Liver (tissue), 9 donors: Measurements from ENCODE around the gene RAB43. TPM values are rescaled to one million over a fixed set of nuclear protein-coding genes. Genes with fewer than 3 reads are reported as not detected.

Experiments used
- DNase-seq: peaks from one replicate; pipeline ENCODE4 v3.0.0-alpha.2; 2017; ENCODE audit warnings: low spot score
- H3K27ac ChIP-seq, 2 donors: one replicate each; pipeline ENCODE4 v1.7.0; 2013; ENCODE audit warnings: inconsistent platforms in 2 of 2, low read length in 2 of 2, control low read depth in 1 of 2, low read depth in 1 of 2, mild to moderate bottlenecking in 1 of 2
- H3K27me3 ChIP-seq, 4 donors: one replicate each; pipeline versions ENCODE4 v1.6.1 to v1.7.0; 2013; ENCODE audit warnings: low read length in 3 of 4, inconsistent platforms in 1 of 4, mild to moderate bottlenecking in 1 of 4, moderate library complexity in 1 of 4; ENCODE audit not compliant: control insufficient read depth in 4 of 4, insufficient read depth in 4 of 4
- H3K36me3 ChIP-seq, 4 donors: one replicate each; pipeline versions ENCODE4 v1.6.1 to v1.7.0; 2013; ENCODE audit warnings: low read length in 3 of 4, mild to moderate bottlenecking in 3 of 4, low read depth in 1 of 4, moderate library complexity in 1 of 4; ENCODE audit not compliant: control insufficient read depth in 4 of 4, insufficient read depth in 3 of 4
- H3K4me1 ChIP-seq, 4 donors: one replicate each; pipeline versions ENCODE4 v1.6.1 to v1.7.0; 2013; ENCODE audit warnings: low read length in 3 of 4, mild to moderate bottlenecking in 3 of 4, moderate library complexity in 1 of 4; ENCODE audit not compliant: control insufficient read depth in 4 of 4, insufficient read depth in 4 of 4
- H3K4me3 ChIP-seq, 3 donors: one replicate each; pipeline versions ENCODE4 v1.6.1 to v1.7.0; 2013; ENCODE audit warnings: low read length in 3 of 3, control low read depth in 1 of 3, low read depth in 1 of 3, mild to moderate bottlenecking in 1 of 3
- H3K9ac ChIP-seq, 2 donors: one replicate each; pipeline ENCODE4 v1.7.0; 2013; ENCODE audit warnings: low read length in 2 of 2, mild to moderate bottlenecking in 2 of 2, moderate library complexity in 2 of 2, control low read depth in 1 of 2, low read depth in 1 of 2
- H3K9me3 ChIP-seq, 4 donors: one replicate each; pipeline versions ENCODE4 v1.6.1 to v1.7.0; 2013; ENCODE audit warnings: low read length in 3 of 4; ENCODE audit not compliant: control insufficient read depth in 4 of 4
- EGR1 ChIP-seq, 2 donors: IDR thresholded peaks; 2 replicates each; pipeline ENCODE4 v1.6.1; 2016 to 2018; ENCODE audit warnings: antibody characterized with exemption in 2 of 2, low read depth in 2 of 2
- FOXA1 ChIP-seq: IDR thresholded peaks from 2 replicates; pipeline ENCODE4 v1.6.1; 2016; ENCODE audit warnings: antibody characterized with exemption
- FOXA2 ChIP-seq: IDR thresholded peaks from 2 replicates; pipeline ENCODE4 v1.6.1; 2016; ENCODE audit warnings: antibody characterized with exemption
- GABPA ChIP-seq, 2 donors: IDR thresholded peaks in 1 of 2; conservative IDR thresholded peaks in 1 of 2; 2 replicates each; pipeline ENCODE4 v1.6.1; 2016; ENCODE audit warnings: antibody characterized with exemption in 2 of 2, mild to moderate bottlenecking in 1 of 2, moderate library complexity in 1 of 2
- HNF4A ChIP-seq, 2 donors: conservative IDR thresholded peaks; 2 replicates each; pipeline ENCODE4 v1.6.1; 2016; ENCODE audit warnings: antibody characterized with exemption in 2 of 2, mild to moderate bottlenecking in 2 of 2
- HNF4G ChIP-seq: IDR thresholded peaks from 2 replicates; pipeline ENCODE4 v1.6.1; 2016; ENCODE audit warnings: antibody characterized with exemption
- JUND ChIP-seq, 2 donors: IDR thresholded peaks; 2 replicates each; pipeline ENCODE4 v1.6.1; 2016; ENCODE audit warnings: antibody characterized with exemption in 2 of 2
- NR2F2 ChIP-seq: IDR thresholded peaks from 2 replicates; pipeline ENCODE4 v1.6.1; 2016; ENCODE audit warnings: antibody characterized with exemption
- RXRA ChIP-seq, 2 donors: IDR thresholded peaks; 2 replicates each; pipeline ENCODE4 v1.6.1; 2017 to 2018; ENCODE audit warnings: antibody characterized with exemption in 2 of 2, mild to moderate bottlenecking in 1 of 2
- SP1 ChIP-seq: IDR thresholded peaks from 2 replicates; pipeline ENCODE4 v1.6.1; 2018; ENCODE audit warnings: antibody characterized with exemption, mild to moderate bottlenecking
- TAF1 ChIP-seq: conservative IDR thresholded peaks from 2 replicates; pipeline ENCODE4 v1.6.1; 2016; ENCODE audit warnings: antibody characterized with exemption, mild to moderate bottlenecking
- YY1 ChIP-seq: IDR thresholded peaks from 2 replicates; pipeline ENCODE4 v1.6.1; 2016; ENCODE audit warnings: antibody characterized with exemption, mild to moderate bottlenecking
- WGBS: extraction: QIAGEN DNeasy Blood & Tissue Kit; methylation state at CpG from one replicate; pipeline ENCODE4 v1.1.7; 2013; 5-methylcytosine and 5-hydroxymethylcytosine counted together
- polyA plus RNA-seq, 2 donors: library from polyadenylated mRNA; stranded (reverse) in 1 of 2; unstranded in 1 of 2; fragments of 200-250 nt in 1 of 2; fragments of >200 nt in 1 of 2; fragmentation: Nextera tagmentation in 1 of 2; extraction: Ambion mirVana in 1 of 2; gene quantifications; one replicate each; pipeline versions ENCODE4 v1.2.1 to v1.2.3, GENCODE V29; 2013 to 2015
- total RNA-seq, 2 donors: library from RNA; depleted of rRNA; stranded (reverse); fragments of >200 nt; gene quantifications; one replicate each; pipeline ENCODE4 v1.2.3, GENCODE V29; 2014
- TF ChIP-seq, protein P1 (sequence below): IDR thresholded peaks from 2 replicates; pipeline ENCODE4 v1.6.1; 2016; ENCODE audit warnings: antibody characterized with exemption
- TF ChIP-seq, protein P2 (sequence below): IDR thresholded peaks from 2 replicates; pipeline ENCODE4 v1.6.1; 2016; ENCODE audit warnings: antibody characterized with exemption
- TF ChIP-seq, protein P3 (sequence below): IDR thresholded peaks from 2 replicates; pipeline ENCODE4 v1.6.1; 2016; ENCODE audit warnings: antibody characterized with exemption, mild to moderate bottlenecking
- TF ChIP-seq, protein P4 (sequence below): IDR thresholded peaks from 2 replicates; pipeline ENCODE4 v1.6.1; 2016; ENCODE audit warnings: antibody characterized with exemption
- TF ChIP-seq, protein P5 (sequence below): fragments of 150-350 bp; IDR thresholded peaks from 2 replicates; pipeline ENCODE4 v1.5.1; 2017; ENCODE audit warnings: improper control_type of control experiment, low read depth, low read length; ENCODE audit not compliant: missing input control
- donor health status: healthy.
- donor health status: healthy.
- donor health status: healthy.
- donor health status: healthy.
- donor health status: healthy.

The RAB43 gene
- total and polyA plus RNA-seq, 4 donors: 13.4 to 58.1 (median 26.5) TPM

DNA sequence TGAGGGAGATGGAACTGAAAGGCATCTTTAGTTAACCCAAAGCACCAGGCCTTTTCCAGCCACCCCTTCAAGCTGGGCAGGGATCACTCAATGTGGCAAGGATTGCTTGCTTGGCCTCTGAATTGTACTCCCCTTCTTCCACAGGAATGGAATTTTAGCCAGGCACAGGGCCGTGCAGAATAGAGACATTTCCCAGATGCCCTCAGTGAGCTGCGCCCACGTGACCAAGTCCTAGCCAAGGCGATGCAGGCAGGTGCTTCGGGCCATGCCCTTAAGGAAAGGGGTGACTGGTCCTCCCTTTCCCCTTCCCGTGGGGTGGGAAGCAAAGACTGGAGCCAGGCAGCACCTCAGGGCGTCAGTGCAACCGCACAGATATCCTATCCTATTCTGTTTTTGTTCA is 43.1 kb downstream of the RAB43 start:
- Histone ChIP-seq H3K9ac (no peak overlapping the region), H3K27ac (no peak overlapping the region), H3K36me3 (no peaks in the 10 kb centered on the region), H3K4me1 (peaks cover 0 to 8% (median 3%) of the 10 kb centered on the region in 4 donors), H3K27me3 (no peaks in the 10 kb centered on the region), H3K9me3 (no peaks in the 10 kb centered on the region), H3K4me3 (no peak overlapping the region)
- DNase-seq: no peak
- whole genome bisulfite sequencing: 94% methylated on average over 8 of the region's 8 CpGs
- TF ChIP-seq FOXA2 (no peak), EGR1 (IDR thresholded peaks at IDR 0.05; ENCODE audit: low read depth in 2 of 2) (no peak)
- TF ChIP-seq, protein P1, sequence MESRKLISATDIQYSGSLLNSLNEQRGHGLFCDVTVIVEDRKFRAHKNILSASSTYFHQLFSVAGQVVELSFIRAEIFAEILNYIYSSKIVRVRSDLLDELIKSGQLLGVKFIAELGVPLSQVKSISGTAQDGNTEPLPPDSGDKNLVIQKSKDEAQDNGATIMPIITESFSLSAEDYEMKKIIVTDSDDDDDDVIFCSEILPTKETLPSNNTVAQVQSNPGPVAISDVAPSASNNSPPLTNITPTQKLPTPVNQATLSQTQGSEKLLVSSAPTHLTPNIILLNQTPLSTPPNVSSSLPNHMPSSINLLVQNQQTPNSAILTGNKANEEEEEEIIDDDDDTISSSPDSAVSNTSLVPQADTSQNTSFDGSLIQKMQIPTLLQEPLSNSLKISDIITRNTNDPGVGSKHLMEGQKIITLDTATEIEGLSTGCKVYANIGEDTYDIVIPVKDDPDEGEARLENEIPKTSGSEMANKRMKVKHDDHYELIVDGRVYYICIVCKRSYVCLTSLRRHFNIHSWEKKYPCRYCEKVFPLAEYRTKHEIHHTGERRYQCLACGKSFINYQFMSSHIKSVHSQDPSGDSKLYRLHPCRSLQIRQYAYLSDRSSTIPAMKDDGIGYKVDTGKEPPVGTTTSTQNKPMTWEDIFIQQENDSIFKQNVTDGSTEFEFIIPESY: no peak
- TF ChIP-seq, protein P2, sequence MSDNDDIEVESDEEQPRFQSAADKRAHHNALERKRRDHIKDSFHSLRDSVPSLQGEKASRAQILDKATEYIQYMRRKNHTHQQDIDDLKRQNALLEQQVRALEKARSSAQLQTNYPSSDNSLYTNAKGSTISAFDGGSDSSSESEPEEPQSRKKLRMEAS: no peak

DNA sequence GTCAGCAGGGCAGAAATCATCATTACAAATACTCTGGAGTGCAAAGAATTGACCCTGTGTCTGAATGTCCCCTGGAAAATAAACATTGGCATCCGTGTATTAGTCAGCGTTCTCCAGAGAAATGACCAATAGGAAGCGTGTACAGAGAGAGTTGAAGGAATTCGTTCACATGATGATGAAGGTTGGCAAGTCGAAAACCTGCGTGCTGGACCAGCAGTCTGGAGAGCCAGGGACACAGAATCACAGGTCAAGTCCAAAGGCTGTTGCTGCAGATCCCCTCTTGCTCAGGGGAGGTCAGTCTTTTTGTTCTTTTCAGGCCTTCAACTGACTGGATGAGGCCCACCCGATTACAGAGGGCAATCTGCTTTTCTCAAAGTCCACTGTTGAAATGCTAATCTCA is 44.4 kb downstream of the RAB43 start:
- Histone ChIP-seq H3K9me3 (no peaks in the 10 kb centered on the region), H3K4me3 (no peak overlapping the region), H3K27me3 (no peaks in the 10 kb centered on the region), H3K36me3 (no peaks in the 10 kb centered on the region), H3K27ac (no peak overlapping the region), H3K4me1 (peaks cover 0 to 8% (median 3%) of the 10 kb centered on the region in 4 donors), H3K9ac (no peak overlapping the region)
- 39% methylated on average over 7 of the region's 7 CpGs for WGBS
- TF ChIP-seq, protein P3, sequence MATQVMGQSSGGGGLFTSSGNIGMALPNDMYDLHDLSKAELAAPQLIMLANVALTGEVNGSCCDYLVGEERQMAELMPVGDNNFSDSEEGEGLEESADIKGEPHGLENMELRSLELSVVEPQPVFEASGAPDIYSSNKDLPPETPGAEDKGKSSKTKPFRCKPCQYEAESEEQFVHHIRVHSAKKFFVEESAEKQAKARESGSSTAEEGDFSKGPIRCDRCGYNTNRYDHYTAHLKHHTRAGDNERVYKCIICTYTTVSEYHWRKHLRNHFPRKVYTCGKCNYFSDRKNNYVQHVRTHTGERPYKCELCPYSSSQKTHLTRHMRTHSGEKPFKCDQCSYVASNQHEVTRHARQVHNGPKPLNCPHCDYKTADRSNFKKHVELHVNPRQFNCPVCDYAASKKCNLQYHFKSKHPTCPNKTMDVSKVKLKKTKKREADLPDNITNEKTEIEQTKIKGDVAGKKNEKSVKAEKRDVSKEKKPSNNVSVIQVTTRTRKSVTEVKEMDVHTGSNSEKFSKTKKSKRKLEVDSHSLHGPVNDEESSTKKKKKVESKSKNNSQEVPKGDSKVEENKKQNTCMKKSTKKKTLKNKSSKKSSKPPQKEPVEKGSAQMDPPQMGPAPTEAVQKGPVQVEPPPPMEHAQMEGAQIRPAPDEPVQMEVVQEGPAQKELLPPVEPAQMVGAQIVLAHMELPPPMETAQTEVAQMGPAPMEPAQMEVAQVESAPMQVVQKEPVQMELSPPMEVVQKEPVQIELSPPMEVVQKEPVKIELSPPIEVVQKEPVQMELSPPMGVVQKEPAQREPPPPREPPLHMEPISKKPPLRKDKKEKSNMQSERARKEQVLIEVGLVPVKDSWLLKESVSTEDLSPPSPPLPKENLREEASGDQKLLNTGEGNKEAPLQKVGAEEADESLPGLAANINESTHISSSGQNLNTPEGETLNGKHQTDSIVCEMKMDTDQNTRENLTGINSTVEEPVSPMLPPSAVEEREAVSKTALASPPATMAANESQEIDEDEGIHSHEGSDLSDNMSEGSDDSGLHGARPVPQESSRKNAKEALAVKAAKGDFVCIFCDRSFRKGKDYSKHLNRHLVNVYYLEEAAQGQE: peak; percentile 63
- TF ChIP-seq JUND (IDR thresholded peaks at IDR 0.05): peak in 1 of 2 donors; percentile 64
- TF ChIP-seq, protein P4, sequence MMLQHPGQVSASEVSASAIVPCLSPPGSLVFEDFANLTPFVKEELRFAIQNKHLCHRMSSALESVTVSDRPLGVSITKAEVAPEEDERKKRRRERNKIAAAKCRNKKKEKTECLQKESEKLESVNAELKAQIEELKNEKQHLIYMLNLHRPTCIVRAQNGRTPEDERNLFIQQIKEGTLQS: no peak
- TF ChIP-seq YY1: no peak
- peak in 1 of 2 donors; percentile 11 for TF ChIP-seq EGR1 (IDR thresholded peaks at IDR 0.05; ENCODE audit: low read depth in 2 of 2)
- TF ChIP-seq HNF4G: no peak
- TF ChIP-seq, protein P2: peak; percentile 15
- no peak for TF ChIP-seq GABPA (IDR thresholded peaks at IDR 0.05 in 1 of 2, conservative IDR thresholded peaks at IDR 0.05 in 1 of 2)
- peak; percentile 72 for TF ChIP-seq NR2F2
- no peak for TF ChIP-seq FOXA2
- no peak for TF ChIP-seq FOXA1
- TF ChIP-seq, protein P1: no peak
- peak; percentile 23 to 79 for TF ChIP-seq RXRA (IDR thresholded peaks at IDR 0.05)
- TF ChIP-seq, protein P5, sequence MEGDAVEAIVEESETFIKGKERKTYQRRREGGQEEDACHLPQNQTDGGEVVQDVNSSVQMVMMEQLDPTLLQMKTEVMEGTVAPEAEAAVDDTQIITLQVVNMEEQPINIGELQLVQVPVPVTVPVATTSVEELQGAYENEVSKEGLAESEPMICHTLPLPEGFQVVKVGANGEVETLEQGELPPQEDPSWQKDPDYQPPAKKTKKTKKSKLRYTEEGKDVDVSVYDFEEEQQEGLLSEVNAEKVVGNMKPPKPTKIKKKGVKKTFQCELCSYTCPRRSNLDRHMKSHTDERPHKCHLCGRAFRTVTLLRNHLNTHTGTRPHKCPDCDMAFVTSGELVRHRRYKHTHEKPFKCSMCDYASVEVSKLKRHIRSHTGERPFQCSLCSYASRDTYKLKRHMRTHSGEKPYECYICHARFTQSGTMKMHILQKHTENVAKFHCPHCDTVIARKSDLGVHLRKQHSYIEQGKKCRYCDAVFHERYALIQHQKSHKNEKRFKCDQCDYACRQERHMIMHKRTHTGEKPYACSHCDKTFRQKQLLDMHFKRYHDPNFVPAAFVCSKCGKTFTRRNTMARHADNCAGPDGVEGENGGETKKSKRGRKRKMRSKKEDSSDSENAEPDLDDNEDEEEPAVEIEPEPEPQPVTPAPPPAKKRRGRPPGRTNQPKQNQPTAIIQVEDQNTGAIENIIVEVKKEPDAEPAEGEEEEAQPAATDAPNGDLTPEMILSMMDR: no peak
- no peak for TF ChIP-seq TAF1
- peak; percentile 61 to 85 for TF ChIP-seq HNF4A (conservative IDR thresholded peaks at IDR 0.05)
- TF ChIP-seq SP1: no peak
- DNase-seq: no peak
